Measurements from ENCODE around the gene EGFR.

The EGFR gene

GRCh38 chr7:55190511-55191160 lies 171.8 kb downstream of the EGFR start:
- DNase-seq (ENCODE audit: low spot score): no peak

DNA sequence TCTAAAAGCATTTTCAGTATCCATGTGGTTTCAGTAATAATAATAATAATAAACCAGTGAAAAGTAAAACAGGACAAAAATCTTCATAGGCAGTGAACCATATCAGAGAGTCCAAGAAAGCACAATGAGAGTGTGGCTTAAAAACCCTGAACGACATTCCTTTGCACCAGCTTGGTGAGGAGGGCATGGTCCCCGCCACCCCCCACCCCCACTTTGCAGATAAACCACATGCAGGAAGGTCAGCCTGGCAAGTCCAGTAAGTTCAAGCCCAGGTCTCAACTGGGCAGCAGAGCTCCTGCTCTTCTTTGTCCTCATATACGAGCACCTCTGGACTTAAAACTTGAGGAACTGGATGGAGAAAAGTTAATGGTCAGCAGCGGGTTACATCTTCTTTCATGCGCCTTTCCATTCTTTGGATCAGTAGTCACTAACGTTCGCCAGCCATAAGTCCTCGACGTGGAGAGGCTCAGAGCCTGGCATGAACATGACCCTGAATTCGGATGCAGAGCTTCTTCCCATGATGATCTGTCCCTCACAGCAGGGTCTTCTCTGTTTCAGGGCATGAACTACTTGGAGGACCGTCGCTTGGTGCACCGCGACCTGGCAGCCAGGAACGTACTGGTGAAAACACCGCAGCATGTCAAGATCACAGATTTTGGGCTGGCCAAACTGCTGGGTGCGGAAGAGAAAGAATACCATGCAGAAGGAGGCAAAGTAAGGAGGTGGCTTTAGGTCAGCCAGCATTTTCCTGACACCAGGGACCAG lies 172.5 kb downstream of the EGFR start:
- no peak for DNase-seq (ENCODE audit: low spot score)

GRCh38 chr7:55191926-55192692 lies 173.3 kb downstream of the EGFR start:
- no peak for DNase-seq (ENCODE audit: low spot score)

DNA sequence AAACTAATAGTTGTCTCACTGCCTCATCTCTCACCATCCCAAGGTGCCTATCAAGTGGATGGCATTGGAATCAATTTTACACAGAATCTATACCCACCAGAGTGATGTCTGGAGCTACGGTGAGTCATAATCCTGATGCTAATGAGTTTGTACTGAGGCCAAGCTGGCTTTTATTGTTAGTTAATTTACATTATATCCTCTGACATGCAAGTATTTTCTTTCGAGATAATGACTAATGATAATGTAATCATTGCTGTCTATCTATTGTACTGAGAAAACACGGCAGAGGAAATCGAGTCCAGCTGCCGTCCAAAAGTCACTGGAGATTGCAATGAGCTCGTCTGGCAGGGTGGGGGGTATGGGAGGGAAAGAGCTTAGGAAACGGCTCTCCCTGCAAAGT lies 173.9 kb downstream of the EGFR start:
- no peak for DNase-seq (ENCODE audit: low spot score)

GRCh38 chr7:55193245-55193644 lies 174.4 kb downstream of the EGFR start:
- no peak for DNase-seq (ENCODE audit: low spot score)

GRCh38 chr7:55194522-55194921 lies 175.7 kb downstream of the EGFR start:
- no peak for DNase-seq (ENCODE audit: low spot score)

- no peak for DNase-seq (ENCODE audit: low spot score)
These were observed 180.0 kb downstream of the EGFR start for GRCh38 chr7:55198634-55199392.

DNA sequence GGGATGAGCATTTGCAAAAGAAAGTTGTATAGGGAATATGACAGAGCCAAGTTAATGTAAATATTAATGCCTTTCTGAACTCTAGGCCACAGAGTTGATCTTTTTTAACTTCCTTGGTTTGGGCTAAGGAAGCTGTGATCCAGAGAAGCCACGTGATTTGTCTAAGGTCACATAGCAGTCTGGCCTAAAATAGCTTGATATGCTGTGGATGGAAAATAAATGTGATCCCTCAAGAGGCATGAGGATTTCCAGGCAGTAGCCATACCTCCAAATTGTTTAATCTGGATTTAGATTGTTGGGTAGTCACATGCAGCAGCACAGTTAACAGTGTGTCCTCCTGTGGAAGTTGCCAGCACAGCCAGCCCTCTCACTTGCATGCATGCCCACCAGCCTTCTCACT lies 180.6 kb downstream of the EGFR start:
- DNase-seq (ENCODE audit: low spot score): no peak

DNA sequence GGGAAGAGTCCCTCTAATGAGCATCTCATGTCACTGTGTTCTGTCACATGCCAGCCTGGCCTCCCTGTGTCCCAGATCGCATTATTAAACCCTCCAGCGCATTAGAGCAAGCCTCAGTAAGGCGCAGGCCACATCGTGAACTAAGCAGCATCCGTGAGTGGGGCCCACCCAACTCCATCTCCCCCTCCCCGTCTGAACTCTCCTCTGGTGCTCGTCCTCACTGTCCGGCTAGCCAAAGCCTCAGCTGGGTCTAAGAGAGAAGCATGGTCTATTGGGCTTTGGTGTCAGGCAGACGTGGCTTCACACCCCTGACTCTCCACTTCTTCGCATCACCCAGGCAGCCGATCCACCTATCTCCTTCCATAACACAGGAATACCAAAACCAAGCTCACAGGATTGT lies 181.6 kb downstream of the EGFR start:
- DNase-seq (ENCODE audit: low spot score): no peak

GRCh38 chr7:55202150-55202913 lies 183.5 kb downstream of the EGFR start:
- DNase-seq (ENCODE audit: low spot score): no peak

GRCh38 chr7:55203300-55203699 lies 184.5 kb downstream of the EGFR start:
- no peak for DNase-seq (ENCODE audit: low spot score)

- DNase-seq (ENCODE audit: low spot score): no peak
These were observed 186.5 kb downstream of the EGFR start for GRCh38 chr7:55205124-55205955.

DNA sequence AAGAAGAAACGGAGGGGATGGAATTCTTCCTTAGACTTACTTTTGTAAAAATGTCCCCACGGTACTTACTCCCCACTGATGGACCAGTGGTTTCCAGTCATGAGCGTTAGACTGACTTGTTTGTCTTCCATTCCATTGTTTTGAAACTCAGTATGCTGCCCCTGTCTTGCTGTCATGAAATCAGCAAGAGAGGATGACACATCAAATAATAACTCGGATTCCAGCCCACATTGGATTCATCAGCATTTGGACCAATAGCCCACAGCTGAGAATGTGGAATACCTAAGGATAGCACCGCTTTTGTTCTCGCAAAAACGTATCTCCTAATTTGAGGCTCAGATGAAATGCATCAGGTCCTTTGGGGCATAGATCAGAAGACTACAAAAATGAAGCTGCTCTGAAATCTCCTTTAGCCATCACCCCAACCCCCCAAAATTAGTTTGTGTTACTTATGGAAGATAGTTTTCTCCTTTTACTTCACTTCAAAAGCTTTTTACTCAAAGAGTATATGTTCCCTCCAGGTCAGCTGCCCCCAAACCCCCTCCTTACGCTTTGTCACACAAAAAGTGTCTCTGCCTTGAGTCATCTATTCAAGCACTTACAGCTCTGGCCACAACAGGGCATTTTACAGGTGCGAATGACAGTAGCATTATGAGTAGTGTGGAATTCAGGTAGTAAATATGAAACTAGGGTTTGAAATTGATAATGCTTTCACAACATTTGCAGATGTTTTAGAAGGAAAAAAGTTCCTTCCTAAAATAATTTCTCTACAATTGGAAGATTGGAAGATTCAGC lies 187.6 kb downstream of the EGFR start:
- no peak for DNase-seq (ENCODE audit: low spot score)

- DNase-seq (ENCODE audit: low spot score): no peak
These were observed 188.8 kb downstream of the EGFR start for GRCh38 chr7:55207436-55208125.

- no peak for DNase-seq (ENCODE audit: low spot score)
These were observed 190.5 kb downstream of the EGFR start for GRCh38 chr7:55209366-55209765.

- DNase-seq (ENCODE audit: low spot score): no peak
These were observed 191.4 kb downstream of the EGFR start for GRCh38 chr7:55210176-55210575.

DNA sequence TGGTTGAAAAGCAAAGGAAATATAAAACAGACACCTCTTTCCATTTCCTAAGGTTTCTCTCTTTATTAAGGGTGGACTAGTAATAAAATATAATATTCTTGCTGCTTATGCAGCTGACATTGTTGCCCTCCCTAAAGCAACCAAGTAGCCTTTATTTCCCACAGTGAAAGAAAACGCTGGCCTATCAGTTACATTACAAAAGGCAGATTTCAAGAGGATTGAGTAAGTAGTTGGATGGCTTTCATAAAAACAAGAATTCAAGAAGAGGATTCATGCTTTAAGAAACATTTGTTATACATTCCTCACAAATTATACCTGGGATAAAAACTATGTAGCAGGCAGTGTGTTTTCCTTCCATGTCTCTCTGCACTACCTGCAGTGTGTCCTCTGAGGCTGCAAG lies 191.9 kb downstream of the EGFR start:
- no peak for DNase-seq (ENCODE audit: low spot score)

DNA sequence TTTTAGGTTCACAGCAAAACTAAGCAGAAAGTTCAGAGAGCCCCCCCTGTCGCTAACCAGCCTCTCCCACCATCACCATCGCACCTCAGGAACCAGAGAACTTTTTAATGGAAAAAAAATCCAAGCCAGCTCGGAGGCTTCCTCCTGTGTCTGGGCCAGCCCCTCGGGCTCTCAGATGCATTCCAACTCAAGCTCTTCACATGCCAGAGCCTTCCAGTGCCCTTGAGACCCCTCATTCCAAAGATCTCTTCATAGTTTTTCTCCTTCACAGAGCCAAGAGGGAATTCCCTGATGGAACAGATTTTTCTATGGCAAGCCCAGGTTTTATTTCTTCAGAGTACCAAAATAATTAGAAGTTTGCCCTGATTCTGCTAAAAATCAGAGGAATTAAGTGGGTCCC lies 192.9 kb downstream of the EGFR start:
- DNase-seq (ENCODE audit: low spot score): no peak

DNA sequence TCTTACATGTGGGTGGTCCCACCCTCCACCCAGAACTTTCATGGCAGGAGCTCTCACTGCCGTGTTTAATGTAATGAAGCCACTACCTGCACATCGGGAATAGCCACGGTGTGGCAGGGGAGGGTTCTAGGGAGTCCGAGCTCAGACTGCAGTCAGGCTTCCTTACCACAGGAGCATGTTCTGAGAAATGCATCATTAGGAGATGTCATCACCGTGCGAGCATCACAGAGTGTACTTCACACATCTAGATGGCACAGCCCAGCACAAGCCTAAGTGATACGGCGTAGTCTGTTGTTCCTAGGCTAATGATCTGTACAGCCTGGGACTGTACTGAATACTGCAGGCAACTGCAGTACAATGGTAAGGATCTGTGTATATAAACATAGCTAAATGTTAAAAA lies 193.4 kb downstream of the EGFR start:
- no peak for DNase-seq (ENCODE audit: low spot score)
